ENCODE measurements around the gene HAND2. TPM values are rescaled to one million over a fixed set of nuclear protein-coding genes. Genes with fewer than 3 reads are reported as not detected.

HAND2 gene
- total and polyA plus RNA-seq, 2 of the 8 experiments (the other 6 are each of a cell fraction or from before 2014, with no cell fraction given): 0.05 TPM; not detected in 1

DNA sequence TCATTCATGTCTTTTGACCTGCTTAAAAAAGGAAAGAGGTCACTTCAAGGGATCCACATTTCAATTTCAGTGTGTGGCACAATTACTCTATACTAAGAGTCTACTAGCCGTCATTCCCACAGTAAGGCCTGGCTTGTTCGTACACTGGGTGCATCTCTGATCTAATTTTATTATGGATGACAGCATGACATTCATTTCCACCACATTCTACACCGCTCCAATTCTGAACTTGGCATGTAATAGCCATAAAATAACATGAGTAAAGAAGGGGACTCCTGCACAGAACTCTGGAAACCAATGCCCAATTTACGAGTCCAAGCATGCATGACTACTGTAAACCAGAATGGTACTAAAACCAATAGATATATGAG lies 51.1 kb downstream of the HAND2 start:
- Histone ChIP-seq H4K8ac (ENCODE audit: extremely low read depth, insufficient read depth, low read length) (no peak overlapping the region), H3K4me3 (ENCODE audit: extremely low read depth in 1 of 4, insufficient read depth in 2 of 4, low read depth in 3 of 4, low read length in 4 of 4) (no peak overlapping the region), H2AFZ (ENCODE audit: low read length) (no peak overlapping the region), H4K5ac (ENCODE audit: insufficient read length, low read depth, low read length) (no peak overlapping the region), H3K36me3 (ENCODE audit: control insufficient read depth in 2 of 4, insufficient read depth in 4 of 4, low read length in 3 of 4) (no peaks in the 10 kb centered on the region), H2AK5ac (ENCODE audit: low read depth, low read length) (no peak overlapping the region), H2BK15ac (ENCODE audit: low read length) (no peak overlapping the region), H2BK5ac (ENCODE audit: low read depth, low read length) (no peak overlapping the region), H3K79me1 (ENCODE audit: low read depth, low read length) (no peaks in the 10 kb centered on the region), H2BK20ac (ENCODE audit: low read length) (no peak overlapping the region), H3K23ac (ENCODE audit: insufficient read length) (no peak overlapping the region), H3K4ac (replicated peaks; ENCODE audit: insufficient read length, low read depth, low read length) (no peak overlapping the region), H4K20me1 (replicated peaks in 1 of 2; ENCODE audit: control insufficient read depth in 1 of 2, insufficient read depth in 2 of 2, low read length in 2 of 2) (no peaks in the 10 kb centered on the region), H3K23me2 (ENCODE audit: low read depth, low read length) (no peaks in the 10 kb centered on the region), H2BK120ac (replicated peaks; ENCODE audit: low read depth, low read length) (no peak overlapping the region), H2BK12ac (ENCODE audit: low read depth, low read length) (no peak overlapping the region), H3K14ac (ENCODE audit: insufficient read length) (no peak overlapping the region), H3K27ac (ENCODE audit: low read depth, low read length) (no peak overlapping the region), H3K56ac (replicated peaks; ENCODE audit: insufficient read length, low read depth, low read length) (no peak overlapping the region), H3K79me2 (ENCODE audit: control insufficient read depth in 1 of 2, insufficient read depth in 2 of 2, low read length in 2 of 2) (no peaks in the 10 kb centered on the region), H3K4me2 (ENCODE audit: insufficient read depth in 1 of 2, low read depth in 2 of 2, low read length in 2 of 2) (no peak overlapping the region), H3K27me3 (replicated peaks in 1 of 4; ENCODE audit: control insufficient read depth in 3 of 4, extremely low read depth in 1 of 4, insufficient read depth in 3 of 4, low read length in 3 of 4) (no peaks in the 10 kb centered on the region), H3K18ac (ENCODE audit: extremely low read depth, low read length) (no peak overlapping the region), H3K4me1 (replicated peaks in 1 of 4; ENCODE audit: control insufficient read depth in 3 of 4, insufficient read depth in 4 of 4, low read length in 3 of 4) (no peaks in the 10 kb centered on the region), H3K9ac (replicated peaks in 1 of 4; ENCODE audit: extremely low read depth in 1 of 4, low read depth in 3 of 4, low read length in 3 of 4) (no peak overlapping the region), H3K9me3 (ENCODE audit: insufficient read depth in 2 of 2, low read depth in 1 of 2, low read length in 1 of 2) (no peaks in the 10 kb centered on the region), H4K91ac (replicated peaks; ENCODE audit: insufficient read length, low read length) (no peak overlapping the region)
- POLR2A ChIA-PET (ENCODE audit: partially characterized antibody): no interaction called here
- WGBS, 2 experiments (ENCODE audit: extremely low coverage in 1 of 2, insufficient coverage in 1 of 2, insufficient read length in 1 of 2, insufficient replicate concordance in 2 of 2, low coverage in 1 of 2, low lambda C conversion rate in 2 of 2, missing lambda C conversion rate in 1 of 2): 94% methylated on average over 4 of the region's 4 CpGs; no CpG with 5 or more reads in 1 of the 2 experiments
- TF ChIP-seq SAP30 (IDR thresholded peaks at IDR 0.05; ENCODE audit: insufficient read depth, insufficient replicate concordance, low read length): no peak
- TF ChIP-seq RAD21 (IDR thresholded peaks at IDR 0.05 in 1 of 2, conservative IDR thresholded peaks at IDR 0.05 in 1 of 2; ENCODE audit: low read depth in 2 of 2, low read length in 2 of 2): no peak
- TF ChIP-seq HDAC2 (IDR thresholded peaks at IDR 0.05; ENCODE audit: borderline replicate concordance in 1 of 2, low read depth in 2 of 2, low read length in 2 of 2): no peak
- no peak for TF ChIP-seq RNF2 (IDR thresholded peaks at IDR 0.05; ENCODE audit: borderline replicate concordance, low read depth, low read length, missing control alignments, poor library complexity, severe bottlenecking)
- no peak for TF ChIP-seq SP2 (IDR thresholded peaks at IDR 0.05; ENCODE audit: low read length)
- no peak for TF ChIP-seq KDM4A (IDR thresholded peaks at IDR 0.05; ENCODE audit: low read depth, low read length, severe bottlenecking)
- no peak for FAIRE-seq
- no peak for DNase-seq (ENCODE audit: low read depth in 1 of 2, low spot score in 2 of 2)
- CTCF ChIA-PET (ENCODE audit: partially characterized antibody): interaction anchor here (0.8 to 1.6 kb wide), 3 partner anchors 12 to 177 kb away, joined by 3 to 8 read pairs (median 5); no protein-coding TSS in a partner anchor
